Measurements from ENCODE around the gene DHRS7. TPM values are rescaled to one million over a fixed set of nuclear protein-coding genes. Genes with fewer than 3 reads are reported as not detected.

The DHRS7 gene
- total and polyA plus RNA-seq, 9 of the 15 experiments (the other 6 are each of a cell fraction or from before 2014, with no cell fraction given) = 10.2 to 20.1 (median 15.7) TPM

DNA sequence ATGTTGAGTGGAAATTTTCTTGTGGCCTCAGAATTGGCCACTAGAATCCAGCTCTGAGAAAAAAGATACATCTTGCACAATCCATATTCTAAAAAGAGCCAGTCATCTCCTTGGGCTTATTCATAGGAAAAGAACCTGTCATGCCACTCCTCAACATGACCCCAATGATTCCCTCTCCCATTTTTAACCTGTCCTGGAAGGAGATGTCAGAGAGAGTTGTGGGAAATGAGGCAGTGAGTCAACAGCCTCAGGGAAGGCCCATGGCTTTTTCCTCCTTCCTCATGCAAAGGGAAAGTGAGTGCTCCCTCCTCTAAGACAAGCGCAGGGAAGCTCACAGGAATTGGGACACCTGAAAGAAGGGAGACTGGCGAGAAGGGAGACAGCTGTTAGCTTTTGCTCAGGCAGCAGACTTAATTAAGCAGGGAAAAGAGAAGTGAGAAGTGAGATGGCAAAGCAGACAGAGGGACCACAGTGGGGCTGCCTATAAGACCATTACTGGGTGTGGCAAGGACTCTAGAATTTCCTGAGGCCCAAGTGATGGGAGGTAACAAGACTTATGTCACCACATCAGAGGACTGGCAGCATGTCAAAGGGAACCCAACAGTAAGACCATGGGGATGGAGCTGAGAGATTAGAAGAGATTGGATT lies 10.2 kb upstream of the DHRS7 start:
- H3K79me2 ChIP-seq (ENCODE audit: control insufficient read depth, insufficient read depth, low read length) = no peaks in the 10 kb centered on the region
- no peaks in the 10 kb centered on the region for H4K20me1 ChIP-seq (replicated peaks; ENCODE audit: control insufficient read depth, insufficient read depth, low read length)
- H3K36me3 ChIP-seq (ENCODE audit: control insufficient read depth, insufficient read depth, low read length) = no peaks in the 10 kb centered on the region
- no peaks in the 10 kb centered on the region for H3K9me3 ChIP-seq (replicated peaks; ENCODE audit: control insufficient read depth, insufficient read depth, low read depth, low read length)
- H3K4me3 ChIP-seq = no peak overlapping the region
- H3K4me1 ChIP-seq (replicated peaks in 1 of 2; ENCODE audit: control insufficient read depth in 2 of 2, insufficient read depth in 2 of 2, low read length in 2 of 2) = no peaks in the 10 kb centered on the region
- WGBS (ENCODE audit: insufficient coverage, low coverage, missing lambda C conversion rate) = 0% methylated on average over 2 of the region's 2 CpGs
- no TSS peak for BruUV-seq (replicated peaks)
- no peak overlapping the region for H3K4me2 ChIP-seq (ENCODE audit: insufficient read depth, low read length)
- no peak overlapping the region for H3K27ac ChIP-seq (ENCODE audit: extremely low read depth, low read depth, low read length)
- no peaks in the 10 kb centered on the region for H3K27me3 ChIP-seq (ENCODE audit: control insufficient read depth in 2 of 2, insufficient read depth in 2 of 2, low read length in 2 of 2)
- ChIA-PET CTCF (ENCODE audit: low intra/inter-chr PET ratio) (no interaction called here), POLR2A (interaction anchor here (1.6 kb wide), 1 partner anchor 10 kb away, joined by 4 read pairs; the partner anchor contains the start of gene DHRS7)
- DNase-seq (ENCODE audit: extremely low read depth in 1 of 4, low spot score in 3 of 4) (no peak), FAIRE-seq (no peak), ATAC-seq (no peak)
- intact Hi-C loops (cut with micrococcal nuclease) (no loop called here), in situ Hi-C loops (cut with MboI) (no loop called here)
- no peak overlapping the region for H2AFZ ChIP-seq (ENCODE audit: low read depth, low read length)
- TF ChIP-seq ZNF12 (CRISPR knock-in tag; IDR thresholded peaks at IDR 0.05) (no peak), WHSC1 (IDR thresholded peaks at IDR 0.05; ENCODE audit: low read length) (no peak), GTF2B (IDR thresholded peaks at IDR 0.05; ENCODE audit: extremely low read depth, insufficient read length) (no peak), ERF (CRISPR knock-in tag; IDR thresholded peaks at IDR 0.05) (no peak), ZFP30 (CRISPR knock-in tag; IDR thresholded peaks at IDR 0.05; ENCODE audit: borderline replicate concordance) (no peak), NFE2 (IDR thresholded peaks at IDR 0.05; ENCODE audit: low read depth) (no peak), CHD2 (IDR thresholded peaks at IDR 0.05; ENCODE audit: low read depth, low read length) (no peak), CC2D1A (IDR thresholded peaks at IDR 0.05) (no peak), ZNF785 (CRISPR knock-in tag; IDR thresholded peaks at IDR 0.05) (no peak), HCFC1 (IDR thresholded peaks at IDR 0.05; ENCODE audit: low read depth, low read length) (no peak), PHF20 (IDR thresholded peaks at IDR 0.05; ENCODE audit: partially characterized antibody) (no peak), EHMT2 (IDR thresholded peaks at IDR 0.05) (no peak), MAFK (IDR thresholded peaks at IDR 0.05; ENCODE audit: low read length) (no peak)
- H3K9ac ChIP-seq (ENCODE audit: insufficient read depth in 1 of 2, low read depth in 2 of 2, low read length in 2 of 2) = no peak overlapping the region
- H3K9me1 ChIP-seq (ENCODE audit: control insufficient read depth, insufficient read depth, low read length) = no peaks in the 10 kb centered on the region
